ENCODE measurements around the gene TST.
A peak's percentile ranks its signal among the peaks of the same experiment; 100 is the strongest.

The TST gene

GRCh38 chr22:37030560-37031281 is 11.5 kb upstream of the TST start:
- no peak for DNase-seq

GRCh38 chr22:37028692-37029674 is 9.7 kb upstream of the TST start:
- DNase-seq, result no peak

GRCh38 chr22:37027556-37027955 is 8.3 kb upstream of the TST start:
- no peak for DNase-seq

- DNase-seq, result no peak
Measured at GRCh38 chr22:37026325-37026724, 7.1 kb upstream of the TST start.

- DNase-seq, result no peak
Measured at GRCh38 chr22:37025500-37026070, 6.3 kb upstream of the TST start.

GRCh38 chr22:37024339-37025157 is 5.3 kb upstream of the TST start:
- no peak for DNase-seq

GRCh38 chr22:37023743-37024338 is 4.6 kb upstream of the TST start:
- no peak for DNase-seq

- DNase-seq, result no peak
Measured at GRCh38 chr22:37022483-37023337, 3.5 kb upstream of the TST start.

GRCh38 chr22:37021710-37022482 is 2.6 kb upstream of the TST start:
- DNase-seq, result peak; percentile 52

GRCh38 chr22:37021041-37021440 is 1.8 kb upstream of the TST start:
- DNase-seq, result no peak

- DNase-seq, result no peak
Measured at GRCh38 chr22:37020192-37020479, 889 bp upstream of the TST start.

GRCh38 chr22:37018815-37019308 is 385 bp downstream of the TST start:
- no peak for DNase-seq

GRCh38 chr22:37018086-37018814 is 997 bp downstream of the TST start:
- no peak for DNase-seq

GRCh38 chr22:37017356-37017755 is 1.9 kb downstream of the TST start:
- no peak for DNase-seq

- no peak for DNase-seq
Measured at GRCh38 chr22:37016134-37016910, 2.9 kb downstream of the TST start.

- no peak for DNase-seq
Measured at GRCh38 chr22:37015587-37015878, 3.7 kb downstream of the TST start.

GRCh38 chr22:37014835-37015586 is 4.2 kb downstream of the TST start:
- no peak for DNase-seq

- no peak for DNase-seq
Measured at GRCh38 chr22:37014415-37014806, 4.8 kb downstream of the TST start.

- DNase-seq, result no peak
Measured at GRCh38 chr22:37012956-37013355, 6.3 kb downstream of the TST start.

Data from activated gamma-delta T cell treated with Interleukin-2 at 50 U/mL for 16 hours (primary cell).